GM18508 (cell line): ENCODE results near the gene TBC1D22B.

Experiments
- ATAC-seq: cut with Tn5 transposase; IDR thresholded peaks from one replicate; pipeline ENCODE4 v1.9.1; 2021; ENCODE audit warnings: moderate number of reproducible peaks; ENCODE audit not compliant: insufficient read depth, unreplicated experiment

The TBC1D22B gene

GRCh38 chr6:37376078-37376743 is 118.6 kb downstream of the TBC1D22B start:
- no peak for ATAC-seq

- no peak for ATAC-seq
Observed at GRCh38 chr6:37381579-37381978, 124.0 kb downstream of the TBC1D22B start.
